C4-2B (cell line): Measurements from ENCODE around the gene BCL2L11.

Source experiments
- ZFX ChIP-seq: fragments of 450-650 bp; IDR thresholded peaks from 2 replicates; pipeline ENCODE4 v1.6.1; 2017
- TF ChIP-seq, protein P1 (sequence below): fragments of 450-650 bp; conservative IDR thresholded peaks from 2 replicates; pipeline ENCODE4 v1.5.1; 2017; ENCODE audit warnings: mild to moderate bottlenecking

- TF ChIP-seq, protein P1, sequence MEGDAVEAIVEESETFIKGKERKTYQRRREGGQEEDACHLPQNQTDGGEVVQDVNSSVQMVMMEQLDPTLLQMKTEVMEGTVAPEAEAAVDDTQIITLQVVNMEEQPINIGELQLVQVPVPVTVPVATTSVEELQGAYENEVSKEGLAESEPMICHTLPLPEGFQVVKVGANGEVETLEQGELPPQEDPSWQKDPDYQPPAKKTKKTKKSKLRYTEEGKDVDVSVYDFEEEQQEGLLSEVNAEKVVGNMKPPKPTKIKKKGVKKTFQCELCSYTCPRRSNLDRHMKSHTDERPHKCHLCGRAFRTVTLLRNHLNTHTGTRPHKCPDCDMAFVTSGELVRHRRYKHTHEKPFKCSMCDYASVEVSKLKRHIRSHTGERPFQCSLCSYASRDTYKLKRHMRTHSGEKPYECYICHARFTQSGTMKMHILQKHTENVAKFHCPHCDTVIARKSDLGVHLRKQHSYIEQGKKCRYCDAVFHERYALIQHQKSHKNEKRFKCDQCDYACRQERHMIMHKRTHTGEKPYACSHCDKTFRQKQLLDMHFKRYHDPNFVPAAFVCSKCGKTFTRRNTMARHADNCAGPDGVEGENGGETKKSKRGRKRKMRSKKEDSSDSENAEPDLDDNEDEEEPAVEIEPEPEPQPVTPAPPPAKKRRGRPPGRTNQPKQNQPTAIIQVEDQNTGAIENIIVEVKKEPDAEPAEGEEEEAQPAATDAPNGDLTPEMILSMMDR, result no peak
- no peak for TF ChIP-seq ZFX
These were observed 877 bp upstream of the BCL2L11 start for GRCh38 chr2:111119822-111120252.
